ENCODE data around the gene PRDM5. TPM values are rescaled to one million over a fixed set of nuclear protein-coding genes. Genes with fewer than 3 reads are reported as not detected.
"Not testable (repeated sequence)": the region's sequence is repeated elsewhere in the genome, so short reads cannot be mapped to it uniquely, and the experiment has no call there.

PRDM5 gene
- total RNA-seq, 1 donor from 2014 or later: 12.2 TPM

- Histone ChIP-seq H3K4me3 (no peak overlapping the region), H3K27ac (replicated peaks) (no peak overlapping the region), H3K4me1 (no peaks in the 10 kb centered on the region), H3K9me3 (replicated peaks) (no peaks in the 10 kb centered on the region), H3K36me3 (no peaks in the 10 kb centered on the region), H3K27me3 (ENCODE audit: low read depth) (no peaks in the 10 kb centered on the region)
- TF ChIP-seq, protein P1, sequence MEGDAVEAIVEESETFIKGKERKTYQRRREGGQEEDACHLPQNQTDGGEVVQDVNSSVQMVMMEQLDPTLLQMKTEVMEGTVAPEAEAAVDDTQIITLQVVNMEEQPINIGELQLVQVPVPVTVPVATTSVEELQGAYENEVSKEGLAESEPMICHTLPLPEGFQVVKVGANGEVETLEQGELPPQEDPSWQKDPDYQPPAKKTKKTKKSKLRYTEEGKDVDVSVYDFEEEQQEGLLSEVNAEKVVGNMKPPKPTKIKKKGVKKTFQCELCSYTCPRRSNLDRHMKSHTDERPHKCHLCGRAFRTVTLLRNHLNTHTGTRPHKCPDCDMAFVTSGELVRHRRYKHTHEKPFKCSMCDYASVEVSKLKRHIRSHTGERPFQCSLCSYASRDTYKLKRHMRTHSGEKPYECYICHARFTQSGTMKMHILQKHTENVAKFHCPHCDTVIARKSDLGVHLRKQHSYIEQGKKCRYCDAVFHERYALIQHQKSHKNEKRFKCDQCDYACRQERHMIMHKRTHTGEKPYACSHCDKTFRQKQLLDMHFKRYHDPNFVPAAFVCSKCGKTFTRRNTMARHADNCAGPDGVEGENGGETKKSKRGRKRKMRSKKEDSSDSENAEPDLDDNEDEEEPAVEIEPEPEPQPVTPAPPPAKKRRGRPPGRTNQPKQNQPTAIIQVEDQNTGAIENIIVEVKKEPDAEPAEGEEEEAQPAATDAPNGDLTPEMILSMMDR (IDR thresholded peaks at IDR 0.05; ENCODE audit: borderline replicate concordance): no peak
- DNase-seq: no peak
- intact Hi-C loops (cut with micrococcal nuclease): no loop called here
Measured at GRCh38 chr4:120658772-120659171, 263.8 kb downstream of the PRDM5 start.

GRCh38 chr4:120653804-120654573 is 268.5 kb downstream of the PRDM5 start:
- Histone ChIP-seq H3K27ac (replicated peaks) (no peak overlapping the region), H3K4me3 (no peak overlapping the region), H3K27me3 (ENCODE audit: low read depth) (no peaks in the 10 kb centered on the region), H3K4me1 (no peaks in the 10 kb centered on the region), H3K9me3 (replicated peaks) (no peaks in the 10 kb centered on the region), H3K36me3 (no peaks in the 10 kb centered on the region)
- intact Hi-C loops (cut with micrococcal nuclease): no loop called here
- no peak for DNase-seq
- TF ChIP-seq, protein P1 (IDR thresholded peaks at IDR 0.05; ENCODE audit: borderline replicate concordance): no peak

DNA sequence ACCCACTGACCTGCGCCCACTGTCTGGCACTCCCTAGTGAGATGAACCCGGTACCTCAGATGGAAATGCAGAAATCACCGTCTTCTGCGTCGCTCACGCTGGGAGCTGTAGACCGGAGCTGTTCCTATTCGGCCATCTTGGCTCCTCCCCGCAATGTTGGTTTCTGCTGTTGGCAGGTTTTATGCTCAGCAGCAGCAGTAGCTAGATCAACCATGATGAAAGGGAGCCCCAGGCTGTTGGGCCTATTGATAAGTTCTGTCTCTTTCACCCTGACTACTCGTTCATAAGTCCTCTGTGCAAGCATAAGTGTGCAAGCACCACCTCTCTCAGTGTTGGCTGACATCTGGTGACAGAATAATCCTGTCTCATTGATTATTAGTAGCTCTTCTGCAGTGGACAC is 274.2 kb downstream of the PRDM5 start:
- DNase-seq; H3K4me1 ChIP-seq; intact Hi-C loops (cut with micrococcal nuclease); H3K27ac ChIP-seq (replicated peaks); H3K9me3 ChIP-seq (replicated peaks); H3K4me3 ChIP-seq; H3K36me3 ChIP-seq; H3K27me3 ChIP-seq (ENCODE audit: low read depth): not testable (repeated sequence)

Other genes with a start within 250 kb of the PRDM5 start
- 6.8 TPM for gene NDNF, start 149.8 kb upstream of the PRDM5 start, total RNA-seq
- gene TNIP3, start 241.6 kb upstream of the PRDM5 start, total RNA-seq: not detected

Measured in left ventricle myocardium inferior (tissue), 1 donor.